MG63 (cell line): ENCODE measurements around the gene RTN4RL1. TPM values are rescaled to one million over a fixed set of nuclear protein-coding genes. Genes with fewer than 3 reads are reported as not detected.
"Not testable (repeated sequence)": the region's sequence is repeated elsewhere in the genome, so short reads cannot be mapped to it uniquely, and the experiment has no call there.

Source experiments
- DNase-seq: peaks from one replicate; pipeline ENCODE4 v3.0.0-alpha.2; 2020
- H3K27me3 ChIP-seq: fragments of 250-450 bp; sonication (Bioruptor Pico); 2 replicates; pipeline ENCODE4 v1.5.1; 2020; ENCODE audit warnings: mild to moderate bottlenecking, moderate library complexity
- H3K36me3 ChIP-seq: fragments of 250-450 bp; sonication (Bioruptor Pico); 2 replicates; pipeline ENCODE4 v1.5.1; 2020; ENCODE audit warnings: mild to moderate bottlenecking, moderate library complexity
- H3K4me3 ChIP-seq: fragments of 250-450 bp; sonication (Bioruptor Pico); 2 replicates; pipeline ENCODE4 v1.5.1; 2020; ENCODE audit warnings: mild to moderate bottlenecking, moderate library complexity
- H3K9me3 ChIP-seq: fragments of 250-450 bp; sonication (Bioruptor Pico); 2 replicates; pipeline ENCODE4 v1.5.1; 2020; ENCODE audit warnings: mild to moderate bottlenecking, moderate library complexity
- total RNA-seq: library from RNA; depleted of rRNA; stranded (reverse); fragments of >200 nt; shearing (Covaris generic); gene quantifications from 2 replicates; pipeline ENCODE4 v1.2.3, GENCODE V29; 2014; ENCODE audit warnings: low replicate concordance

Gene RTN4RL1
- total RNA-seq, 1 experiment from 2014 or later, result 4.9 TPM

DNA sequence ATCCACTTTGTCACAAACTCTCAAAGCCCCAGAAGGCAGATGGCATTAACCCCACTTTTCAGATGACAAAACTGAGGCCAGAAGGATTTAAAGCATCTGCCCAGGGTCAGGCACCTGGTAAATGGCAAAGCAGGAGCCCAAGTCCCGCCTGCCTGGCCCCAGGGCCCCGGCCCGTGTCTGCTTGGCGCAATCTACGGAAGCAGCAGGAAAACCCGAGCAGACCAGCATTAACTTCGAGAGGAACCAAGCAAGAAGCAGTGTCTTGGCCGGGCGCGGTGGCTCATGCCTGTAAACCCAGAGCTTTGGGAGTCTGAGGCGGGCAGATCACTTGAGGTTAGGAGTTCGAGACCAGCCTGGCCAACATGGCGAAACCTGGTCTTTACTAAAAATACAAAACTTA, 21.6 kb downstream of the RTN4RL1 start:
- H3K9me3 ChIP-seq, result no peaks in the 10 kb centered on the region
- H3K4me3 ChIP-seq, result no peak overlapping the region
- no peaks in the 10 kb centered on the region for H3K36me3 ChIP-seq
- DNase-seq, result no peak
- H3K27me3 ChIP-seq, result no peaks in the 10 kb centered on the region

DNA sequence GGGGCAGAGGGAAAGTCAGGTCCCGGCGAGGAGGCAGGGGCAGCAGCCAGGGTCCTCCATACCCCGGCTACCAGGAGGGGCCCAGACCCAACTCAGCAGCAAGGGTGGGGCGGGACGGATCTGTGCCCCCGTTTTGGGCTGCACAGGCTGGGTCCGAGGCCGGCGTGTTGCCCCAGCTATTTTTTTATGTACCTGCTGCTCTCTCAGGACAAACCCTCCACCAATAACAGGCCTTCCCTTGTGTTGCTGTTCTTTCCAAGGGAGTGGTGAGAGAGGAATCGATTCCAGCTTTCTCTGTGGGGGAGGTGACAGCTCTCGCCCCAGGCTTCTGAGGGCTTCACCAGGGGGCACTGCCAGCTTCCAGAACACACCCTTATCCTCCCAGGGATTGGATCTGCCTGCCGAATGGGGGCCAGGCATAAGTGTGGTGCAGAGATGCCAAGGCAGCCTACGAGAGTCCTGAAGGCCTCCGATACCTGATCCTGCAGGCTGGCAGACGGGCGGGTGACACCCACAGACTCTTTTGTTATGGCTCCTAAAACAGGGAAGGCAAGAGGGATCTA, 22.3 kb downstream of the RTN4RL1 start:
- Histone ChIP-seq H3K4me3 (no peak overlapping the region), H3K9me3 (no peaks in the 10 kb centered on the region), H3K36me3 (no peaks in the 10 kb centered on the region), H3K27me3 (no peaks in the 10 kb centered on the region)
- no peak for DNase-seq

- Histone ChIP-seq H3K9me3 (no peaks in the 10 kb centered on the region), H3K27me3 (no peaks in the 10 kb centered on the region), H3K4me3 (no peak overlapping the region), H3K36me3 (no peaks in the 10 kb centered on the region)
- no peak for DNase-seq
These were observed 25.4 kb downstream of the RTN4RL1 start for GRCh38 chr17:1999557-2000251.

- Histone ChIP-seq H3K36me3 (no peaks in the 10 kb centered on the region), H3K27me3 (no peaks in the 10 kb centered on the region), H3K4me3 (no peak overlapping the region), H3K9me3 (no peaks in the 10 kb centered on the region)
- no peak for DNase-seq
These were observed 27.0 kb downstream of the RTN4RL1 start for GRCh38 chr17:1997927-1998742.

DNA sequence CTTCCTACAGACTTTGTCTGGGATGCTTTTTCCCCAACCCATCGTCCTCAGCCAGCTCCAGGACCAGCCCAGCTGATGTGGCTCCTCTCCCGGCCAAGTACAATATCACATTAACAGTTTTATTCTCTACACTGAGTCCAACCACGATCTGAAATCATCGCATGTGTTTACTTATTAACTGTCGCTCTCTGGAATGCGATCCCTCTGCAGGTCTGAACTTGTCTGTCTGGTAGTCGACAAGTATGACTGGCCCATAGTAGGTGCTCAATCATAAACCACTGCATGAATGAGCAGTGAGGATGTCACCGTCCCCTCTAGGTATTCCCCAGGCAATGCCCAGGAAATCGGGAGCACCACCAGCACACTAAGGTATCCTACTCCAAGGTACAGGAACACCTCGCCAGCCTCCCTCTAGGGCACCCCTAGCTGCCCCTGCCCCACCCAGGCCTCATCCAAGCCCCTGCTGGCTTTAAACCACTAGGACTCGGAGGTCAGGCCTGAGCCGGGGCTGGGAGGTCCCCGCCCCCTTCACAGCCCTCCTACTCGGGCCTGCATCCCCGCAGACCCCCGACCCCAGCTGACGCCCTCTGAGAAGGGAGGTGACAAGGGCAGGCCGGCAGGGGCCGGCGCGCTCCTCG, 27.7 kb downstream of the RTN4RL1 start:
- no peak overlapping the region for H3K4me3 ChIP-seq
- H3K9me3 ChIP-seq, result no peaks in the 10 kb centered on the region
- H3K27me3 ChIP-seq, result no peaks in the 10 kb centered on the region
- H3K36me3 ChIP-seq, result no peaks in the 10 kb centered on the region
- DNase-seq, result peak; percentile 17

DNA sequence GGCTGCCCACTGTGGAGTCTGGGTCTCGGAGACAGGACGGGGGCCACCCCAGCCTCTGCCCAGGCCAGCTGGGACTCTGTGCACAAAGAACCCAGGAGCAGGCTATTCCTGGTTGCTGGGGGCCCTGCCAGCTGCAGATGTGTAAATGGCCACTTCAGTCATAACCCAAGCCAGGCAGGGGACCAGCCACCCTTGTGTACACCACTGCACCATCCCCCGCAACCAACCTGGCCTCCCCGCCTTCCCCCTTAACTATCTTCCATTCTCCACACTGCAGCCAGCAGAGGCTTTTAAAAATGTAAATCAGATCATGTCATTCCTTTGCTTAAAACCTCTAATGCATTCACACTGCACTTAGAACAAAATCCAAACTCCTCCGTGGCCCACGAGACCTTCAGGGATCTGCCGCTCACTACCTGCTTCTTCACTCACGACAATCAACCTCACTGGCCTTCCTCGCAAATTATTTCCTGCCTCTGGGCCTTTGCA, 28.3 kb downstream of the RTN4RL1 start:
- Histone ChIP-seq H3K36me3 (no peaks in the 10 kb centered on the region), H3K4me3 (no peak overlapping the region)
- DNase-seq, result no peak

GRCh38 chr17:1995907-1996799, 29.0 kb downstream of the RTN4RL1 start:
- H3K9me3 ChIP-seq, result no peaks in the 10 kb centered on the region
- DNase-seq, result no peak
- no peak overlapping the region for H3K4me3 ChIP-seq
- H3K36me3 ChIP-seq, result no peaks in the 10 kb centered on the region
- H3K27me3 ChIP-seq, result no peaks in the 10 kb centered on the region

More for the DNA sequence above, 28.3 kb downstream of the RTN4RL1 start:
- Histone ChIP-seq H3K9me3 (no peaks in the 10 kb centered on the region), H3K27me3 (no peaks in the 10 kb centered on the region)

GRCh38 chr17:1995321-1995892, 29.7 kb downstream of the RTN4RL1 start:
- no peak overlapping the region for H3K4me3 ChIP-seq
- no peaks in the 10 kb centered on the region for H3K27me3 ChIP-seq
- no peaks in the 10 kb centered on the region for H3K9me3 ChIP-seq
- no peak for DNase-seq
- no peaks in the 10 kb centered on the region for H3K36me3 ChIP-seq

DNA sequence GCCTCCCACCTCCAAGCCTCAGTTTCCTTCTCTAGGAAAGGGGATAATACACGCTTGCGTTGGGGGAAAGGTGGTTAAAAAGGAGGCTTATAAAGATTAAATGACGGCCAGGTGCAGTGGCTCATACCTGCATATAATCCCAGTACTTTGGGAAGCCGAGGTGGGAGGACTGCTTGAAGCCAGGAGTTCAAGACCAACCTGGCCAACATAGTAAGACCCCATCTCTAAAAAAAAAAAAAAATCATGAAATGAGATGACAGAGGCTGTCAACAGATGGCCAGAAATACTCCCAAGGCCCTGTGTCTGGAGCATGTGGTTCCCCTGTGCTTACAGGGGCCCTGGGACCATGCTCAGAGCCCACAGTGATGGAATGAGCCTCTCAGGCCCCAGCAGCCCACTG, 30.4 kb downstream of the RTN4RL1 start:
- Histone ChIP-seq H3K9me3 (no peaks in the 10 kb centered on the region), H3K27me3 (no peaks in the 10 kb centered on the region), H3K4me3 (no peak overlapping the region), H3K36me3 (no peaks in the 10 kb centered on the region)
- DNase-seq, result no peak

DNA sequence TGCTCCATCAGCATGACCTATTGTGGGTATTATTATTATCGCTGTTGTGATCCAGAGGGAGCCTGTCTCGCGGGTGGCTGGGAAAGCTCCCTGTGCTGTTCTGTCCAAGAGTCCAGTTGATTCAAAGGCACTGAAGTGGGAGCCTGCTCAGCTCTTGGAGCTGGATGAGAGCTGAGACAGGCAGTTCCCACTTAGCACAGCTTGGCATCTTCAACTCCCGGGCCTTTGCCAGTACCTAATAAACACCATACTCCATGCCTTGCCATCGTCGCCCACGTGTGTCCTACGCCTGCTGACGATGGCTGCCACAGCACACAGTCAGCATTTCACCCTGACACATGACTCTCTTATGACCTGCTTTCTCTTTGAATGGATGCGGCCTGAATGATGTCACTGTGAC, 32.6 kb downstream of the RTN4RL1 start:
- no peaks in the 10 kb centered on the region for H3K9me3 ChIP-seq
- DNase-seq, result no peak

GRCh38 chr17:1989135-1989534, 36.0 kb downstream of the RTN4RL1 start:
- H3K27me3 ChIP-seq, result no peaks in the 10 kb centered on the region
- peak; percentile 85 for DNase-seq
- no peak overlapping the region for H3K4me3 ChIP-seq
- H3K9me3 ChIP-seq, result no peaks in the 10 kb centered on the region
- H3K36me3 ChIP-seq, result no peaks in the 10 kb centered on the region

More for the DNA sequence above, 32.6 kb downstream of the RTN4RL1 start:
- H3K4me3 ChIP-seq, result no peak overlapping the region
- no peaks in the 10 kb centered on the region for H3K27me3 ChIP-seq
- no peaks in the 10 kb centered on the region for H3K36me3 ChIP-seq

DNA sequence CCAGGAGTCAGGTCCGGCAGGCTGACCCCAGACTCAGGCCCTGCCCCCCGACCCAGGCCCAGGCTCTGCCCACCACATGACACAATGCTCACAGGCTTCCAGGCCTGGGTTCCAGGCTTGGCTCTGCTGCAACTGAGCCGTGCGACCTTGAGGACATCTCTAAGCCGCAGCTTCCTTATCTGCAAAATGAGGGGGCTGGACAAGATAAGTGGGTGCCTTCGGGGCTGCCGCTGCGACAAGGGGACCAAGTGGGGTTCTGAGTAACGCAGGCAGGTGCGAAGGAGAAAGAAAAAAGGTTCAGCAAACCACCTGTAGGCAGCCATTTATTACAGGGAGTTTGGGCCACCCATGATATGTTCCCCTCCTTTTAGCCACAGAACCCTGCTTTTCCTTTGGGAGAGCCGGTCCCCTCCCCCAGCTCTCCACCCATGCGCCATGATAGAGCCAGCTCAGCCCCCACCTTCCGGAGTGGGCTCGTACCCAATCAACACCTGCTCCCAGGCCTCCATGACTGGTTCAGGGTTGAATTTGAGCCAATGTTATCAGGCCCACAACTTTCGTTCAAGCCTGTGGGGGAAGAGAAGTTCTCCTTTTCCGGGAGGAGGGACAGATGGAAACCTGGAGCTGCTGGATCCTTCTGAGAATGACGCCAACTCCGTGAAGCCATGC, 38.2 kb downstream of the RTN4RL1 start:
- Histone ChIP-seq H3K36me3 (no peaks in the 10 kb centered on the region), H3K27me3 (no peaks in the 10 kb centered on the region), H3K4me3 (no peak overlapping the region), H3K9me3 (no peaks in the 10 kb centered on the region)
- no peak for DNase-seq

DNA sequence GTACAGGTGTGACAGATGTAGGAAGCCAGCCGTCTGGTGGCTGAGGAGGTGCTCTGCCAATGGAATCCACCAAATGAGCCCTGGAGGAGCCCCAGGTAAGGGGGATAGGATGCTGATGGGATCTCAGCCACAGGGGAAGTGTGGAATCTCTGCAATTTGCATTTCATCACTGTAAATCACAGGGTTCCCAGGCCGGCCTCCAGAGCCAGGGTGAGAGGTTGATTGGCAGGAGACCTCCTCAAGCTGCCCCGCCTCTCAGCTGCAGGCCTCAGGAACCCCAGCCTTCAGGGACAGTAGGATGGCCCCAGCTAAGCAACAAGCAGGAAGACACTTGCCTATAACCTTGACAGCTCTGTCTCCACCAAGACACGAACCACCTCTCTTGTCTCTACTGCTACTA, 39.4 kb downstream of the RTN4RL1 start:
- Histone ChIP-seq H3K9me3 (no peaks in the 10 kb centered on the region), H3K36me3 (no peaks in the 10 kb centered on the region), H3K27me3 (no peaks in the 10 kb centered on the region), H3K4me3 (no peak overlapping the region)
- no peak for DNase-seq

GRCh38 chr17:1985093-1985492, 40.0 kb downstream of the RTN4RL1 start:
- Histone ChIP-seq H3K9me3 (no peaks in the 10 kb centered on the region), H3K4me3 (no peak overlapping the region), H3K27me3 (no peaks in the 10 kb centered on the region), H3K36me3 (no peaks in the 10 kb centered on the region)
- no peak for DNase-seq

- DNase-seq, H3K9me3 ChIP-seq, H3K4me3 ChIP-seq, H3K36me3 ChIP-seq, H3K27me3 ChIP-seq: not testable (repeated sequence)
These were observed 42.3 kb downstream of the RTN4RL1 start for GRCh38 chr17:1982793-1983366.
